Measurements from ENCODE around the gene BLTP1. TPM values are rescaled to one million over a fixed set of nuclear protein-coding genes. Genes with fewer than 3 reads are reported as not detected.
"Not testable (repeated sequence)": the region's sequence is repeated elsewhere in the genome, so short reads cannot be mapped to it uniquely, and the experiment has no call there.

The BLTP1 gene, protein sequence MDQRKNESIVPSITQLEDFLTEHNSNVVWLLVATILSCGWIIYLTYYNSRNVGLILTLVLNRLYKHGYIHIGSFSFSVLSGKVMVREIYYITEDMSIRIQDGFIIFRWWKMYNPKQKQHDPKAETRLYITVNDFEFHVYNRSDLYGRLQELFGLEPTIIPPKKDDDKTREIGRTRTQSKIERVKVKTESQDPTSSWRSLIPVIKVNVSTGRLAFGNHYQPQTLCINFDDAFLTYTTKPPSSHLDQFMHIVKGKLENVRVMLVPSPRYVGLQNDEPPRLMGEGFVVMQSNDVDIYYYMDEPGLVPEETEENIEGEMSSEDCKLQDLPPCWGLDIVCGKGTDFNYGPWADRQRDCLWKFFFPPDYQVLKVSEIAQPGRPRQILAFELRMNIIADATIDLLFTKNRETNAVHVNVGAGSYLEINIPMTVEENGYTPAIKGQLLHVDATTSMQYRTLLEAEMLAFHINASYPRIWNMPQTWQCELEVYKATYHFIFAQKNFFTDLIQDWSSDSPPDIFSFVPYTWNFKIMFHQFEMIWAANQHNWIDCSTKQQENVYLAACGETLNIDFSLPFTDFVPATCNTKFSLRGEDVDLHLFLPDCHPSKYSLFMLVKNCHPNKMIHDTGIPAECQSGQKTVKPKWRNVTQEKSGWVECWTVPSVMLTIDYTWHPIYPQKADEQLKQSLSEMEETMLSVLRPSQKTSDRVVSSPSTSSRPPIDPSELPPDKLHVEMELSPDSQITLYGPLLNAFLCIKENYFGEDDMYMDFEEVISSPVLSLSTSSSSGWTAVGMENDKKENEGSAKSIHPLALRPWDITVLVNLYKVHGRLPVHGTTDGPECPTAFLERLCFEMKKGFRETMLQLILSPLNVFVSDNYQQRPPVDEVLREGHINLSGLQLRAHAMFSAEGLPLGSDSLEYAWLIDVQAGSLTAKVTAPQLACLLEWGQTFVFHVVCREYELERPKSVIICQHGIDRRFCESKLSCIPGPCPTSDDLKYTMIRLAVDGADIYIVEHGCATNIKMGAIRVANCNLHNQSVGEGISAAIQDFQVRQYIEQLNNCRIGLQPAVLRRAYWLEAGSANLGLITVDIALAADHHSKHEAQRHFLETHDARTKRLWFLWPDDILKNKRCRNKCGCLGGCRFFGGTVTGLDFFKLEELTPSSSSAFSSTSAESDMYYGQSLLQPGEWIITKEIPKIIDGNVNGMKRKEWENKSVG (N-terminal part only)
- 10 to 100 TPM; 43.2 to 49.9 TPM for total RNA-seq

DNA sequence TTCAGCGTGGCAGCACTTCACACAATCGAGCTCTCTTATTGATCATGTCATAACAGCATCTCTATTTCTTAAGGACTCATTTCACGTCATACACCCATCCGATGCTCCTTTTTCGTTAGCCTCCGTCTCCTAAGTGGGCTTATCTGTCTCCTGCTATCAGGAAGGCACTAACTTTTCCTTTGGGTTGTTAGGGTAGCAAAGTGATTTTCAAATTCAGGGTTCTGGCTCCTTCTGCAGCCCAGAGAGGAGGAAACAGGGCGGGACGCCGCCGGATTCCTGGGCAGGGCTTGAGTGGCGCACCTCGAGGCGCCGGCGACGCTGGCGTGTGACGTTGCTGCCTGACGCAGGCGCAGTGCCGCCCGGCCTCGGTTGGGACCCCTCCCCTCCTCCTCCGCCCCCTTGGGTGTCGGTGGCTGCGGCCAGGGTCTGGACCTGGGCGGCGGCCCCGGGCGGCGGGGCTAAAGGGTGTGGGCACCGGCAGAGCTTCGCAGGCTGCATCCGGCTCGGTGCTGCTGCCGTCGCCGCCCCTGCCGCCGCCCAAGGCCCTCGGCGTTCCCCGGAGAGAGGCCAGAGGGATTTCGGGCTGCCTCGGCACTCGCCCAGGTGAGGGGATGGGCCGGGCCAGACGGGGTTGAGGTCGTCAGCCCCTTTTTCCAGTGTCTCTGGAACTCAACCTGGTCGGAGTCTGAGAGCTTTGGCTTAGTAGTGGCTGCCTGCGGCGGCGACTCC lies at the start of gene BLTP1:
Gene BLTP1, plus strand, starts transcription at position 350 of the 729 bp plus-strand sequence. CDS start 18,317 bp downstream, outside the sequence.
- peak; percentile 93 for ATAC-seq (replicated peaks)
- Mint-ChIP-seq H3K9me3 (no peaks in the 10 kb centered on the region), H3K27me3 (no peaks in the 10 kb centered on the region), H3K27ac (peak within 1 kb of the TSS; percentile 94), H3K4me3 (peak within 1 kb of the TSS; percentile 94), H3K4me1 (peaks cover 37% of the 10 kb centered on the region), H3K36me3 (ENCODE audit: low read depth) (peaks cover 32% of the 10 kb centered on the region)

DNA sequence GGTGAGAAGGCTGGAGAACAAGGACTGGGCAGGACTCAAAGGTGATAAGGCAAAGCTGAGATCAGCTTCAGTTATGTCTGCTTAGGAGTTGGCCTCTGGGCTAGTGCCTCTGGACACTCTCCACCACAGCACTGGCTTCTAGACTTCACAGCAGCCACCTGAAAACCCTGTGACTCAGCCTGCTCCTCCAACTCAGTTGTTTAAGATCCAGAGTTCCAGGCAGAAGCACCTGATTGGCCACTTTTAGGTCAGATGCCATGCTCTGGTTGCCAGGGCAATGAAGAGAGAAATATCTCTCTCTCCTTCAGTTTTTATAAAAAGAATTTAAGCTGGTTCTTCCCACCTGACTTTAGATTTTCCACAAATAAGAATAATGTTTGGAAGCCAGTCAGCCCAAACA lies 47.9 kb upstream of the BLTP1 start:
- H3K27me3 Mint-ChIP-seq: peaks cover 7% of the 10 kb centered on the region
- no peaks in the 10 kb centered on the region for H3K9me3 Mint-ChIP-seq
- ATAC-seq (replicated peaks): no peak
- H3K36me3 Mint-ChIP-seq (ENCODE audit: low read depth): no peaks in the 10 kb centered on the region
- no peak overlapping the region for H3K27ac Mint-ChIP-seq
- H3K4me1 Mint-ChIP-seq: no peaks in the 10 kb centered on the region
- no peak overlapping the region for H3K4me3 Mint-ChIP-seq

DNA sequence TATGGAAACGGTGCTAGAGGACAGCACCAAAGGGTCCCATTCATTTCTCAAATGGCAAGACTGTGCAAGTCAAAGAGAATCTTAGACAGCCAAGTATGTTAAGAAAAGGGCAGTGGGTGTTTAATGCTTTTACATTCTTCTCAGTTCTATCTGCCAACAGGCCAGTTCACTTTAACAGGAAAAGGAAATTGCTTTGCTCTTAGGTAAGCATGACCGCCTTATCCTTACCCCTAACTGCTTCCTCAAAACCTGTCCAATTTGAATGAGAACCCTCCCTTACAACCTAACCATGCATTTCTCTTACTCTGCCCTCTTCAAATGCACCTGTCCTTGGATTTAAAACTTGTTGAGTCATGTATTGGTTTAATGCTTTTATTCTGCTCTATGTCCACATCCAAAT lies 44.5 kb upstream of the BLTP1 start:
- no peak for ATAC-seq (replicated peaks)
- Mint-ChIP-seq H3K4me3 (no peak overlapping the region), H3K4me1 (no peaks in the 10 kb centered on the region), H3K27ac (no peak overlapping the region), H3K36me3 (ENCODE audit: low read depth) (no peaks in the 10 kb centered on the region), H3K27me3 (peaks cover 4% of the 10 kb centered on the region), H3K9me3 (no peaks in the 10 kb centered on the region)

- not testable (repeated sequence) for H3K27me3 Mint-ChIP-seq, H3K4me3 Mint-ChIP-seq
Measured at GRCh38 chr4:122110304-122110703, 41.8 kb upstream of the BLTP1 start.

DNA sequence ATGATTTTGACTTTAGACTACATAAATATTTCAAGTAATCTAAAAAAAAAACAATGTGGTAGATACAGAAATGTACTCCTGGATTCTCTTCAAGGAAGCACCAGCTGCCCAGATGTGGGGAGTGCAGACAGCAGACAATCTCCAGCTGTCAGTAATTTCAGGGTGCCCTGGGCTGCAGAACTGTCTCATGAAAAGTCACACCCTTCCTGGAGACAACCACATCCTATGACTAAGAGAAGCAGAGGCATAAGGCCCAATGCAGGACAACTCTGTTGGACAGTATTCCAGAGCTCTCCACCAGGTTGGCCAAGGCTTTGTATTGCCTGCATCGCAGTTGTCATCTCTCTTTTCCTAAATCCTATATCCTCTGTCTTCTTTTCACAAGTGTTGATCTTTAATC lies 34.4 kb upstream of the BLTP1 start:
- peaks cover 13% of the 10 kb centered on the region for H3K9me3 Mint-ChIP-seq
- H3K4me3 Mint-ChIP-seq: peak overlapping the region; percentile 41
- H3K4me1 Mint-ChIP-seq: peaks cover 18% of the 10 kb centered on the region
- H3K36me3 Mint-ChIP-seq (ENCODE audit: low read depth): no peaks in the 10 kb centered on the region
- H3K27me3 Mint-ChIP-seq: no peaks in the 10 kb centered on the region
- peak overlapping the region; percentile 22 for H3K27ac Mint-ChIP-seq
- ATAC-seq (replicated peaks): peak; percentile 82

More at GRCh38 chr4:122110304-122110703, 41.8 kb upstream of the BLTP1 start:
- not testable (repeated sequence) for H3K4me1 Mint-ChIP-seq; H3K9me3 Mint-ChIP-seq; H3K27ac Mint-ChIP-seq; H3K36me3 Mint-ChIP-seq (ENCODE audit: low read depth); ATAC-seq (replicated peaks)

DNA sequence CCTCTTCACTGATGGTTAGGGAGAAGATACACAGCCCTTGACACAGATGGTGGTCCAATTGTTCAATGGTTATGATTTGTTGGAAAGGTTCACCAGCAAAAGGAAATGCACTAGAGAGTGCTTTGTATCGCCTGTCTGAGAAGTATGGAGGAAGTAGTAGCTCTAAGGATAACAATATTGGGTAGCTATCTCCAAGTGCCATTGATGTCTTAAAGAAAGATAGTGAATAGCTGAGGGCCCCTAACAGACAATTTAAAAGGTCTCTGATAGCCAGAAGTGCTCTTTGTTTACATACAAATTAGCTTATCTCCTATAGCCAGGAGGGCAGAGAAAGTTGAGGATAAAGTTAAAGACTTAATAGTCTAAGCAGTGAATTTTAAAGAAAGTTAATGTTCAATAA lies 33.9 kb upstream of the BLTP1 start:
- Mint-ChIP-seq H3K4me3 (no peak overlapping the region), H3K36me3 (ENCODE audit: low read depth) (no peaks in the 10 kb centered on the region), H3K4me1 (peaks cover 18% of the 10 kb centered on the region), H3K9me3 (peaks cover 13% of the 10 kb centered on the region), H3K27ac (no peak overlapping the region), H3K27me3 (no peaks in the 10 kb centered on the region)
- no peak for ATAC-seq (replicated peaks)

DNA sequence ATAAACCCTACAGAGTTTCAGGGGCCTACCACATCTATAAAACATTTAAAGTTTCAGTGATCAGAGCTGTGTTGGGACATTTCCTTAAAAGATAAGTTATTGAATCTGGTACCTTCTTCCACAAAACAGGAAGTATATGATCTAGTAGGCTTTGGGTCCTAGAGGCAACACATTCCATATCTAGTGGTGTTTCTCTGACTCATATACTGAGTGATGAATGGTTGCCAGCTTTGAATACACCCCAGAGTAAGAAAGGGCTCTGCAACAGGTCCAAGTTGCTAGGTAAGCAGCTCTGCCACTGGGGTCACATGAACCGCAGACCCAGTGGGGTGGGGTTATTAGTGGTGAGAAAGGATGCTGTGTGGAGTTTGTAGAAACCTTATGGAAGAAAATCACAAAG lies 32.4 kb upstream of the BLTP1 start:
- no peak overlapping the region for H3K4me3 Mint-ChIP-seq
- no peaks in the 10 kb centered on the region for H3K36me3 Mint-ChIP-seq (ENCODE audit: low read depth)
- H3K27me3 Mint-ChIP-seq: no peaks in the 10 kb centered on the region
- no peak for ATAC-seq (replicated peaks)
- H3K4me1 Mint-ChIP-seq: peaks cover 18% of the 10 kb centered on the region
- peaks cover 13% of the 10 kb centered on the region for H3K9me3 Mint-ChIP-seq
- H3K27ac Mint-ChIP-seq: no peak overlapping the region

- Mint-ChIP-seq H3K27me3 (no peaks in the 10 kb centered on the region), H3K27ac (no peak overlapping the region), H3K36me3 (ENCODE audit: low read depth) (no peaks in the 10 kb centered on the region), H3K9me3 (peaks cover 13% of the 10 kb centered on the region), H3K4me3 (no peak overlapping the region), H3K4me1 (peaks cover 15% of the 10 kb centered on the region)
- no peak for ATAC-seq (replicated peaks)
Measured at GRCh38 chr4:122121593-122121992, 30.5 kb upstream of the BLTP1 start.

DNA sequence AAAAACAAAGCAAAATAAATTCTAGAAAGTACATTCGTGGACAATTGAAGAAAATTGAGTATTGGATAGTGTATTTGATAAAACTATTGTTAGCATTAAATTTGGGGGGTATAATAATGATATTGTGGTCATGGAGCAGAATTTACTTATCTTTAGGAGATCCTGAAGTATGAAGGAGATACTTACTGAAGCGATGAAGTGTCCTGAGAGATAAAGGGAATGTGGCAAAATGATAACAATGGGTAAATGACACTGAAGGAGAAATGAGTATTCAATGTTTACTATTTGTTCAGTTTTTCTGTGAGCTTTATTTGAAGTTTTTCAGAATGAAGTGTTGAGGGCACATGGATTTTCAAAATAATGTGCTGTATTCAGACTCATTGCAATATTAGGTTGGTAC lies 30.0 kb upstream of the BLTP1 start:
- ATAC-seq (replicated peaks): no peak
- H3K4me1 Mint-ChIP-seq: peaks cover 11% of the 10 kb centered on the region
- H3K36me3 Mint-ChIP-seq (ENCODE audit: low read depth): no peaks in the 10 kb centered on the region
- H3K27ac Mint-ChIP-seq: no peak overlapping the region
- peaks cover 13% of the 10 kb centered on the region for H3K9me3 Mint-ChIP-seq
- no peak overlapping the region for H3K4me3 Mint-ChIP-seq
- no peaks in the 10 kb centered on the region for H3K27me3 Mint-ChIP-seq

DNA sequence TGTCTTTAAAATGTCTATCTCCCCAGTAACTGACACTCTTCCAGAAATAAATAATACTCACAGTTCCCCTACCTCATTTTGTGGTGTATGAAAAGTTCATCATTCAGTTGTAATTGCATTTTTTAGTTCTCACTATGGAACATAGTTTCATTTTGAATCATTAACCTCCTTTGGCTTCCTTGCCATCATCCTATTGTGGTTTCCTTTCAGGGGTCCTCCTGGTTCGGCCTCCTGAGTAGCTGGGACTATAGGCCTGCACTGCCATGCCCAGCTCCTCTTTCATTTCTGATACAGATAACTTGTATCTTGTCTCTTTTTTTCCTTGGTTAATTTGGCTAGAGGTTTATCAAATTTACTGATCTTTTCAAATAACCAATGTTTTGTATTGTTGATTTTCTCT lies 23.1 kb upstream of the BLTP1 start:
- peak overlapping the region; percentile 8 for H3K27ac Mint-ChIP-seq
- peak; percentile 58 for ATAC-seq (replicated peaks)
- H3K4me3 Mint-ChIP-seq: peak overlapping the region; percentile 7
- H3K4me1 Mint-ChIP-seq: peaks cover 22% of the 10 kb centered on the region
- H3K36me3 Mint-ChIP-seq (ENCODE audit: low read depth): no peaks in the 10 kb centered on the region
- H3K27me3 Mint-ChIP-seq: no peaks in the 10 kb centered on the region
- peaks cover 7% of the 10 kb centered on the region for H3K9me3 Mint-ChIP-seq

DNA sequence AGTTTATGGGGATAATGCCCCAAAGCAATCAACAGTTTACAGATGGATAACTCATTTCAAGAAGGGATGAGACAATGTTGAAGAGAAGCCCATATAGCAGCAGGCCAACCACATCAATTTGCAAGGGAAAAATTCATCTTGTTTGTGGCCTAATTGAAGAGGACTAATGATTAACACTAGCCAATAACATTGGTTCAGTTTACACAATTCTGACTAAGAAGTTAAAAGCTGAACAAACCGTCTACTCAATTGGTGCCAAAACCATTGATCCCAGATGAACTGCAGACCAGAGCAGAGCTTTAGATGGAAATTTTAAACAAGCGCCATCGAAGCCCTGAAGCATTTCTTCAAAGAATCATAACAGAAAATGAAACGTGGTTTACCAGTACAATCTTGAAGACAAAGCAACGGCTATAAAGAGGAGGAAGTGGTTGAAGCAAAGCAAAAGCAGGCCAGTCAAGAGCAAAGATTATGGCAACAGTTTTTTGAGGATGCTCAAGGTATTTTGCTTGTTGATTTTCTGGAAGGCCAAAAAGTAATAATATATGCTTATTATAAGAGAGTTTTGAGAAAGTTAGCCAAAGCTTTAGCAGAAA lies 20.5 kb upstream of the BLTP1 start:
- peaks cover 22% of the 10 kb centered on the region for H3K4me1 Mint-ChIP-seq
- no peaks in the 10 kb centered on the region for H3K27me3 Mint-ChIP-seq
- ATAC-seq (replicated peaks): peak; percentile 78
- H3K9me3 Mint-ChIP-seq: peaks cover 7% of the 10 kb centered on the region
- H3K36me3 Mint-ChIP-seq (ENCODE audit: low read depth): no peaks in the 10 kb centered on the region
- H3K27ac Mint-ChIP-seq: peak overlapping the region; percentile 93
- H3K4me3 Mint-ChIP-seq: peak overlapping the region; percentile 74

DNA sequence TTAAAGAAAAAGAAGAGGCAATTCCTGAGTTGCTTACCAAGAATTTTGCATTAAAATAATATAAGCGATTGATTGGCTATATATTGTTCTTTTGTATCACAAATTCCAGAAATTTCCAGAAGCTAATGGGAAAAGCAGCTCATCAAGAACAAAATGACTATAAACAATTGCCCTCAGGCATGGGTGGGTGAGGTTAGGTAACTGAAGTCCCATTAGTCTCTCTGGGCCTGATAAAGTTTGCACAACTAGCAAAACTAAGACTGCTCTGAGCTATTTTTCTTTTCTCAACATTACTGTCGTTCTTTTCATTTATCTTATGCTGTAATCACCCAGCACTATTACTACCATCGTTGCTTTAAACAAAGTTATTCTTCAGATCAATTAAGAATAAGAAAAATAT lies 19.2 kb upstream of the BLTP1 start:
- Mint-ChIP-seq H3K4me3 (no peak overlapping the region), H3K36me3 (ENCODE audit: low read depth) (no peaks in the 10 kb centered on the region)

DNA sequence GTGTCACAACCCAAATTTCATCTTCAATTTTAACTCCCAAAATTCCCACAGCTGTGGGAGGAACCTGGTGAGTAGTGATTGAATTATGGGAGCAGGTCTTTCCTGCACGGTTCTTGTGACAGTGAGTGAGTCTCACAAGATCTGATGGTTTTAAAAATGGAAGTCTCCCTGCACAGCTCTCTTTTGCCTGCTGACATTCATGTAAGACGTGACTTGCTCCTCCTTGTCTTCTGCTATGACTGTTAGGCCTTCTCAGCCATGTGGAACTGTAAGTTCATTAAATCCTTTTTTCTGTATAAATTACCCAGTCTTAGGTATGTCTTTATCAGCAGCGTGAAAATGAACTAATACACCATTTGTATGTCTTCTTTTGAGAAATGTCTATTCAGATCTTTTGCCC lies 13.0 kb upstream of the BLTP1 start:
- Mint-ChIP-seq H3K4me3 (no peak overlapping the region), H3K4me1 (no peaks in the 10 kb centered on the region), H3K9me3 (no peaks in the 10 kb centered on the region), H3K36me3 (ENCODE audit: low read depth) (no peaks in the 10 kb centered on the region), H3K27me3 (no peaks in the 10 kb centered on the region), H3K27ac (no peak overlapping the region)
- ATAC-seq (replicated peaks): no peak

More for the DNA sequence above, 19.2 kb upstream of the BLTP1 start:
- ATAC-seq (replicated peaks): no peak
- peaks cover 7% of the 10 kb centered on the region for H3K9me3 Mint-ChIP-seq
- H3K27ac Mint-ChIP-seq: no peak overlapping the region
- H3K27me3 Mint-ChIP-seq: no peaks in the 10 kb centered on the region
- H3K4me1 Mint-ChIP-seq: peaks cover 22% of the 10 kb centered on the region

Measured in activated T-helper 17 cell treated with anti-CD3 and anti-CD28 coated beads, Interleukin-2, amount 50 U/mL, for 72 hours (primary cell).